B cell (primary cell): ENCODE measurements around the gene PGS1. TPM values are rescaled to one million over a fixed set of nuclear protein-coding genes. Genes with fewer than 3 reads are reported as not detected.
A peak's percentile ranks its signal among the peaks of the same experiment; 100 is the strongest.

Experiments
- ATAC-seq: fragments of 200-7000 bp; cut with Tn5 transposase; one replicate; pipeline ENCODE4 v1.10.0; 2021; ENCODE audit warnings: low read depth, mild to moderate bottlenecking, moderate number of reproducible peaks, moderate library complexity
- CTCF ChIA-PET: fragments of 350-600 bp; sonication (Branson Sonifier 250); formaldehyde crosslinking; loops from one replicate; lab custom pipeline; 2021; ENCODE audit warnings: antibody characterized with exemption, inconsistent platforms; lab: Charles Lee
- POLR2A ChIA-PET: fragments of 350-600 bp; sonication (Branson Sonifier 250); formaldehyde crosslinking; loops from one replicate; lab custom pipeline; 2021; ENCODE audit warnings: antibody characterized with exemption; lab: Charles Lee
- DNase-seq: peaks from one replicate; pipeline ENCODE4 v3.0.0; 2013
- H2AFZ ChIP-seq: 2 replicates; pipeline ENCODE4 v1.6.1; 2012; ENCODE audit warnings: mild to moderate bottlenecking, low read depth, low read length; ENCODE audit not compliant: insufficient read depth, poor library complexity, severe bottlenecking
- H3K27ac ChIP-seq, 2 donors: 1 replicate in 1 of 2; 2 replicates in 1 of 2; pipeline ENCODE4 v1.5.1; 2012 to 2013; ENCODE audit warnings: low read length in 2 of 2, mild to moderate bottlenecking in 2 of 2, moderate library complexity in 1 of 2
- H3K27me3 ChIP-seq, 4 experiments: fragments of 200-600 bp in 1 of 4; sonication (generic) in 1 of 4; replicated peaks in 1 of 4; 1 replicate in 2 of 4; 2 replicates in 2 of 4; pipeline versions ENCODE4 v1.6.1 to v1.7.0; 2013 to 2016; ENCODE audit warnings: low read length in 3 of 4, mild to moderate bottlenecking in 2 of 4, mixed read lengths in 1 of 4, moderate library complexity in 1 of 4; ENCODE audit not compliant: insufficient read depth in 4 of 4, control insufficient read depth in 3 of 4; ENCODE audit errors: control extremely low read depth in 1 of 4
- H3K36me3 ChIP-seq, 2 experiments: replicated peaks in 1 of 2; 1 replicate in 1 of 2; 2 replicates in 1 of 2; pipeline versions ENCODE4 v1.6.1 to v1.7.1; 2013; ENCODE audit warnings: low read length in 1 of 2; ENCODE audit not compliant: insufficient read depth in 2 of 2, control insufficient read depth in 1 of 2; ENCODE audit errors: control extremely low read depth in 1 of 2, extremely low read depth in 1 of 2
- H3K4me1 ChIP-seq, 2 donors: fragments of 200-600 bp in 1 of 2; sonication (generic) in 1 of 2; 1 replicate in 1 of 2; 2 replicates in 1 of 2; pipeline versions ENCODE4 v1.5.1 to v1.6.1; 2013 to 2017; ENCODE audit warnings: low read length in 2 of 2; ENCODE audit not compliant: control insufficient read depth in 2 of 2, insufficient read depth in 2 of 2
- H3K4me2 ChIP-seq: replicated peaks from 2 replicates; pipeline ENCODE3; 2012; ENCODE audit warnings: mild to moderate bottlenecking, low read depth, low read length; ENCODE audit not compliant: poor library complexity, severe bottlenecking
- H3K4me3 ChIP-seq, 5 experiments: fragments of 200-600 bp in 1 of 5; sonication (generic) in 1 of 5; 1 replicate in 3 of 5; 2 replicates in 2 of 5; pipeline versions ENCODE4 v1.5.1 to v1.7.0; 2011 to 2016; ENCODE audit warnings: low read length in 4 of 5, mild to moderate bottlenecking in 4 of 5, low read depth in 2 of 5, control low read depth in 1 of 5, moderate library complexity in 1 of 5; ENCODE audit not compliant: insufficient read depth in 1 of 5; ENCODE audit errors: control extremely low read depth in 1 of 5, extremely low read depth in 1 of 5
- H3K79me2 ChIP-seq: fragments of 200-600 bp; sonication (generic); one replicate; pipeline ENCODE4 v1.6.0; 2016; ENCODE audit warnings: low read length; ENCODE audit not compliant: control insufficient read depth, insufficient read depth
- H3K9ac ChIP-seq: fragments of 200-600 bp; sonication (generic); 2 replicates; pipeline ENCODE4 v1.6.1; 2017; ENCODE audit warnings: mild to moderate bottlenecking, low read length, moderate library complexity
- H3K9me3 ChIP-seq, 3 donors: one replicate each; pipeline versions ENCODE4 v1.6.1 to v1.7.1; 2013; ENCODE audit warnings: low read length in 2 of 3; ENCODE audit not compliant: control insufficient read depth in 2 of 3, insufficient read depth in 1 of 3; ENCODE audit errors: control extremely low read depth in 1 of 3
- H4K20me1 ChIP-seq: 2 replicates; pipeline ENCODE4 v1.6.0; 2012; ENCODE audit warnings: mild to moderate bottlenecking, low read length; ENCODE audit not compliant: insufficient read depth, control insufficient read depth, poor library complexity, severe bottlenecking
- H3K27ac Mint-ChIP-seq: one replicate; pipeline ENCODE4 v1.8.0; 2021; ENCODE audit warnings: mixed read lengths
- H3K27me3 Mint-ChIP-seq: one replicate; pipeline ENCODE4 v1.8.0; 2021; ENCODE audit warnings: mixed read lengths
- H3K4me1 Mint-ChIP-seq: one replicate; pipeline ENCODE4 v1.8.0; 2021; ENCODE audit warnings: mixed read lengths
- H3K4me3 Mint-ChIP-seq: one replicate; pipeline ENCODE4 v1.8.0; 2021; ENCODE audit warnings: mixed read lengths
- H3K9me3 Mint-ChIP-seq: one replicate; pipeline ENCODE4 v1.8.0; 2022; ENCODE audit warnings: mixed read lengths; ENCODE audit not compliant: insufficient read depth
- EZH2 ChIP-seq: IDR thresholded peaks from 2 replicates; pipeline ENCODE4 v1.6.1; 2012; ENCODE audit warnings: borderline replicate concordance, low read depth, mild to moderate bottlenecking, moderate library complexity, low read length; ENCODE audit not compliant: insufficient read depth, poor library complexity, severe bottlenecking
- WGBS: methylation state at CpG from one replicate; pipeline ENCODE4 v1.1.5; 2013; ENCODE audit warnings: missing lambda C conversion rate; ENCODE audit not compliant: insufficient coverage; 5-methylcytosine and 5-hydroxymethylcytosine counted together
- intact Hi-C: fragments of 100-400 bp; cut with micrococcal nuclease; formaldehyde crosslinking; loops from one replicate; pipeline ENCODE4 v1.10.0; 2022
- polyA plus RNA-seq: library from polyadenylated mRNA; depleted of rRNA; stranded (reverse); fragments of >200 nt; gene quantifications from 2 replicates; pipeline ENCODE4 v1.2.3, GENCODE V29; 2012
- total RNA-seq, 2 donors: library from RNA; stranded (reverse); fragments of 120-200 nt in 1 of 2; gene quantifications; 1 replicate in 1 of 2; 2 replicates in 1 of 2; pipeline versions ENCODE4 v1.2.3 to v1.2.4, GENCODE V29; 2013 to 2022
- TF ChIP-seq, protein P1 (sequence below): fragments of 200-600 bp; IDR thresholded peaks from one replicate; pipeline ENCODE4 v1.8.0; 2022; ENCODE audit warnings: antibody characterized with exemption, mild to moderate bottlenecking

PGS1 gene
- total and polyA plus RNA-seq, 2 donors (not counting 1 experiment from before 2014, with no cell fraction given) = 85.1 to 88.3 TPM

DNA sequence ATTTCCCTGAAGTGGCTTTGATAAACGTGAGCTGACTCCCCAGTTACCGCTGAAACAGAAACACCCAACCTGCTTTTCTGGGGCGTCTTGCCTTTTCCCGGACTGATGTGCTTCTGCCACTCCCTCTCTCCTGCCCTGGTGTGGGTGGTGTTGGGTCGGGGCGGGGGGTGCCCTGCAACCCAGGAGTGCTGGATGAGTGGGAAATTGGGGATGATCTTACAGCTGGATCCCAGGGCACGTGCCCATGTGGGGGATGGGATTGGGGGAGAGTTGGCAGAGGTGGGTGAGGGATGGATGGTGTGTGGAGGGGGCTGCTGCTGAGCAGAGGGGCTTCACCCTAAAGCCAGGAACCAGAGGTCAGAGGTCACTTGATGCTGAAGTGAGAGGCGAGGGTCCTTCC lies 28.5 kb downstream of the PGS1 start:
- H3K27ac Mint-ChIP-seq = no peak overlapping the region
- ChIA-PET CTCF (interaction anchor here (1.1 kb wide), 1 partner anchor 15 kb away, joined by 3 read pairs; no protein-coding TSS in a partner anchor), POLR2A (no interaction called here)
- Histone ChIP-seq H3K79me2 (peaks cover 75% of the 10 kb centered on the region), H3K27ac (no peak overlapping the region), H3K4me3 (no peak overlapping the region), H3K4me1 (no peaks in the 10 kb centered on the region), H4K20me1 (peaks cover 70% of the 10 kb centered on the region), H3K9me3 (no peaks in the 10 kb centered on the region), H3K36me3 (peaks cover 0 to 66% of the 10 kb centered on the region in 2 experiments), H3K27me3 (no peaks in the 10 kb centered on the region), H3K4me2 (no peak overlapping the region), H2AFZ (no peak overlapping the region), H3K9ac (no peak overlapping the region)
- H3K4me3 Mint-ChIP-seq = no peak overlapping the region
- no peak for ATAC-seq
- no peak for TF ChIP-seq EZH2
- TF ChIP-seq, protein P1, sequence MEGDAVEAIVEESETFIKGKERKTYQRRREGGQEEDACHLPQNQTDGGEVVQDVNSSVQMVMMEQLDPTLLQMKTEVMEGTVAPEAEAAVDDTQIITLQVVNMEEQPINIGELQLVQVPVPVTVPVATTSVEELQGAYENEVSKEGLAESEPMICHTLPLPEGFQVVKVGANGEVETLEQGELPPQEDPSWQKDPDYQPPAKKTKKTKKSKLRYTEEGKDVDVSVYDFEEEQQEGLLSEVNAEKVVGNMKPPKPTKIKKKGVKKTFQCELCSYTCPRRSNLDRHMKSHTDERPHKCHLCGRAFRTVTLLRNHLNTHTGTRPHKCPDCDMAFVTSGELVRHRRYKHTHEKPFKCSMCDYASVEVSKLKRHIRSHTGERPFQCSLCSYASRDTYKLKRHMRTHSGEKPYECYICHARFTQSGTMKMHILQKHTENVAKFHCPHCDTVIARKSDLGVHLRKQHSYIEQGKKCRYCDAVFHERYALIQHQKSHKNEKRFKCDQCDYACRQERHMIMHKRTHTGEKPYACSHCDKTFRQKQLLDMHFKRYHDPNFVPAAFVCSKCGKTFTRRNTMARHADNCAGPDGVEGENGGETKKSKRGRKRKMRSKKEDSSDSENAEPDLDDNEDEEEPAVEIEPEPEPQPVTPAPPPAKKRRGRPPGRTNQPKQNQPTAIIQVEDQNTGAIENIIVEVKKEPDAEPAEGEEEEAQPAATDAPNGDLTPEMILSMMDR = no peak
- intact Hi-C loops = no loop called here
- no peak for DNase-seq
- H3K27me3 Mint-ChIP-seq = no peaks in the 10 kb centered on the region
- H3K9me3 Mint-ChIP-seq = no peaks in the 10 kb centered on the region
- WGBS = 96% methylated on average over 8 of the region's 8 CpGs
- H3K4me1 Mint-ChIP-seq = peaks cover 4% of the 10 kb centered on the region

DNA sequence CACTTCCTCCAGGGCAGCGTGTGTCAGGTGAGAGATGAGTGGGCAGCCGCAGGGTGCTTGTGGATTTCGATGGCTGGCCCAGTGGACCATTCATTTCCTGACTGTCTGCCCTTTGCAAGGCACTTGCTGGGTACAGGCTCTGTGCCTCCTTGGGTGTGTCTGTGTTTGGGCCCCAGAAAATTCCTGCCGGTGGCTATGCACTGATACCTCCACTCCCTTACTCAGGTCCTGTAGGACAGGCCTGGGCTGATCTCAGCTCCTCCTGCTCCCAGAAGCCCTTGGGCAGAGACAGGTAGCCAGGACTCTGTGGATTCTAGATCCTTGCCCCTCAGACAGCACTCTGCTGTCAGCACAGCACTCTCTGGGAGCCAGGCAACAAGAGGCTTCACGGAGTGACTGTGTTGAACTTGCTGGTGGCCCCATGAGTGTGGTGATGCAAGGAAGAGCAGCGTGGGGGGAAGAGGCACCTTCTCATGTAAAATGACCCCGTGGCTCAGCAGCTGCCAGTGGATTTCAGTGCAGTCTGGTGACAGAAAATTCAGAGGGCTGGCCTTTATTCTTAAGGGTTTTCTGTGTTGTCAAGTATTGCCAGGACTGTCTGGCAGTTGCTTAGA lies 29.0 kb downstream of the PGS1 start:
- Mint-ChIP-seq H3K27ac (peak overlapping the region; percentile 20), H3K27me3 (no peaks in the 10 kb centered on the region), H3K9me3 (no peaks in the 10 kb centered on the region), H3K4me3 (no peak overlapping the region), H3K4me1 (peaks cover 8% of the 10 kb centered on the region)
- WGBS = 86% methylated on average over 7 of the region's 7 CpGs
- ChIA-PET POLR2A (no interaction called here), CTCF (interaction anchor here (1.1 kb wide), 1 partner anchor 15 kb away, joined by 3 read pairs; no protein-coding TSS in a partner anchor)
- H3K4me1 ChIP-seq = no peaks in the 10 kb centered on the region
- DNase-seq = no peak
- intact Hi-C loops = no loop called here
- peaks cover 74% of the 10 kb centered on the region for H4K20me1 ChIP-seq
- H3K9me3 ChIP-seq = no peaks in the 10 kb centered on the region
- no peak for ATAC-seq
- H3K4me2 ChIP-seq = no peak overlapping the region
- H3K4me3 ChIP-seq = no peak overlapping the region
- peaks cover 77% of the 10 kb centered on the region for H3K79me2 ChIP-seq
- no peak for TF ChIP-seq EZH2
- TF ChIP-seq, protein P1 = no peak
- H2AFZ ChIP-seq = no peak overlapping the region
- no peaks in the 10 kb centered on the region for H3K27me3 ChIP-seq
- H3K36me3 ChIP-seq = peaks cover 0 to 67% of the 10 kb centered on the region in 2 experiments
- H3K27ac ChIP-seq = no peak overlapping the region
- no peak overlapping the region for H3K9ac ChIP-seq
